HTERT RPE-1 (cell line): ENCODE data around the gene CLEC2B.

ENCODE experiments used
- in situ Hi-C: fragments of 300-500 bp; cut with MboI; formaldehyde crosslinking; loops from 4 replicates; pipeline ENCODE4 v1.14.3; 2020; ENCODE audit warnings: low sequenced_read_pairs

The CLEC2B gene

DNA sequence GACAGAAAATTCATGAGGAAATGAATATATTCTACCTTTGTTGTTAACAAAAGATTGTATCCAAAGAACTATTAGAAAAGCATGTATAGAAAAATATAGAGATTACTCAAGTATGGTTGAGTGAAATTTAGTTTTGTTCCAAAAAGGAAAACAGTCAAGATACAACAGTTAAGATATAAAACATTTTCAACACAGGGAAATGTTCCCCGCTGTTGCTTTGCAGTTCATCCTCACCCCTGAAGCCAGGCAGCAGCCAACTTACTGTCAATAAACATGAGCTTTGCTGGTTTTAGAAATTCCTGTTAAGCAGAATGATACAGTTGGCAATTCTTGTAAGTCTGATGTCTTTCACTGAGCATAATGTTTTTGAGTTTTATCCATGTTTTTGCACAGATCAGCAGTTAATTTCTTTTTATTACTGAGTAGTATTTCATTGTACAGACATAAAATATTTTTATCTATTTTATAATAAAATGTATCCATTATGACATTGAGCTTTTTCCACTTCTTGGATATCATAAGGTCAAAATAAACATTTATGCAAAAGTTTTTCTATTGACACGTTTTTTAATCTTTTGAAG, 1.2 kb upstream of the CLEC2B start:
- in situ Hi-C loops = no loop called here

DNA sequence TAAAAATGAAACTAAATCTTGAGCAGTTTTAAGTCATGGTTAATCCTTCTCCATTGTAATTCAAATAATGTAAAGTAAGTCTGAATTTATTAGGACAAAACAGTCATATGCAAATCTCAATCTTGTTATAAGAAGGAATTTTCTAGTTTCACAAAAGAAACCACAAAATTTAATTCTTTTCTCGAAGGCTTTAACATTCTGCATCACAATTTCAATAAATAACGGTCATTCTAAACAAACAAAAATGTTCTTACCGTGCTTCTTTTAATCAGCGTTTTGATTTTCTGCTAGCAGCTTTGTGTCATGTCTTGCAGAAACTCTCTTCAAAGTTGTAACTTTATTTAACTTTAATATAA, 225 bp downstream of the CLEC2B start:
- in situ Hi-C loops = no loop called here

GRCh38 chr12:9868311-9868801, 798 bp downstream of the CLEC2B start:
- in situ Hi-C loops = no loop called here

GRCh38 chr12:9867531-9867930, 1.6 kb downstream of the CLEC2B start:
- in situ Hi-C loops = no loop called here

DNA sequence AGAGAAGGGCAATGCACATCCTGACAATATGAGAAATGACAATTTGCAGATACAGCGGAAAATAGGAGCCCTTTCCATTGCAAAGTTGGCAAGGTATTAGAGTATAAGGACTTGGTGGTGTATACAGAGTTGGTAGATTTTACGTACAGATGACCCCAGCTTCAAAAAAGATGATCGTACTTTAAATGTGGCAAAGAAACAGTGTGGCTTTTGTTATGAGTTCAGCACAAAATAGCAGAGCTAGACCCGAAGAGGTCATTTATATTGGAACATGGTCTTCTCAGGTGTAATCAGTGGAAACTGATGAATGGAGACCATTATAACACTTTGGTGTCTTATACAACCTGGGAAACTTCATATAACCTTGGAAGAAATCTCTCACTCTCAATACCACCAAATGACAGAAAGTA, 2.3 kb downstream of the CLEC2B start:
- in situ Hi-C loops = no loop called here

GRCh38 chr12:9864913-9865675, 4.1 kb downstream of the CLEC2B start:
- in situ Hi-C loops = no loop called here

DNA sequence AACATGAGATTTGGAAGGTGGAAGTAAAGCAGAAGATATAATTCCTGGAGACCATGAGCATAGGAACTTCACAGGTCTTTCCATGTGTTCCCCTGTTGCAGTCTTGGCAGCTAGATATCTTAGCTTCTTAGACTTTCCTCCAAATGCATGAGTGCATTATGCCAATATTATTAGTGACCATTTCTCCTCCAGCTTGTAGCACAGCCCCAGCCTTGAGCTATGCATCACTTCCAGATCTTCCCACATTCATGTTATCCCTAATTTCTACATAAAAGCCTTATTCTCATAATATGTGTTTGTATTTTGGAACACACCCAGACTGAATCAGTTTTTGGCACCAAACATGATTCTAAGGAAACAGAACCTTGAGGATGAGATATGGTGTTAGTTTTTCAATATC, 11.0 kb downstream of the CLEC2B start:
- in situ Hi-C loops = no loop called here

GRCh38 chr12:9856894-9857293, 12.3 kb downstream of the CLEC2B start:
- in situ Hi-C loops = no loop called here

DNA sequence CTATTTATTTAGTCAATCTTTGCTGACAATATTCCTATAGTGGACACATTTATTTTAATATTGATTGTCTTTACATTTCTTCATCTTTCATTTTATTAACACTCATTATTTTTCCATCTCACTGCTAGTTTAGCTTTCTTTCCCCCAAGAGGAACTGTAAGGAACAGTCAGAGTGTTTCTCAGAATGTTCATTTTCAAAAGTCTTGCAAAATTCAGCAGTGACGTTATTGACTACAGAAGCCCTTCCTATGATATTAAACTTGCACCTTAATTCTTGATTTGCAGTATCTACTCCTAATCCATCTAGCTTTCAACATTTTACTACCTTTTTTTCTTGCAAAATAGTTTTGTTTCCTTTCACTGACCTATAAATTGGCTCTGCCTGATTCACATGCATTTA, 13.0 kb downstream of the CLEC2B start:
- in situ Hi-C loops = no loop called here

DNA sequence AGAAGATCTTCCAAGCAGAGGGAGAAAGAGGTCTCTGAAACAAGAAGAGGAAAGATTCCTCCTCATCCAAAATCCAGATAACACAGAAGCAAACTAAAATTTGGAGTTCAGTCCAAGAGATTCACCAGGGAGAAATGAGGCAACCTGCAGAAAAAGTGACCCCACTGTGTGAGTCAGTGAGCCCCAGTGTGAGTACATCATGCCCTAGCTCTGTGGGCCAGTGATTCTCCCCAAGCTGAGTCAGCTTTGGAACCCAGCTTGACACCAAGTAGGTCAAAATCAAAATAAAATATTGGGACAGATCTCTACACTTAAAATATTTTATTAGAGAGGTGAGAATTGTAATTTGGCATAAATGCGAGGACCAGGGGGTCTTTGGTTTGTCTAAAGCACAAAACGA, 17.2 kb downstream of the CLEC2B start:
- in situ Hi-C loops = no loop called here

- in situ Hi-C loops = no loop called here
These were observed 18.1 kb downstream of the CLEC2B start for GRCh38 chr12:9851050-9851449.

GRCh38 chr12:9848899-9849298, 20.3 kb downstream of the CLEC2B start:
- in situ Hi-C loops = no loop called here

DNA sequence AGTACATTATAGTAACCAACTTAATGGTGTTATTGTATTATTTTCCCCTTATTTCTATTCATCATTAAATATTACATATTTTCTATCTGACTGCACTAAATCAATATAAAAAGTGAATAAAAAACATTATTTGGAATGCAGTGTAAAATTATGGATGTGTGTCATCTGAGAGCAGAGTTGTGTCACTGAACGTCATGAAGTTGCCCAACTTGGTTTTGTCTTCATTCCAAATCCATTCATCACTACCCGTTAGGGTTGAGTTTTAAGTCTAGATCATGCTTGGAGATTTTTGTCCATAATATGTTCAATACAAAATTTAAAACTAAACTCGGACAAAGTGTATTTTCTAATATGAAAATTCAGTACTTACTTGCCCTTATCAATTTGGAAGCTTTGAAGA, 25.7 kb downstream of the CLEC2B start:
- in situ Hi-C loops = no loop called here

- in situ Hi-C loops = no loop called here
These were observed 37.4 kb downstream of the CLEC2B start for GRCh38 chr12:9831720-9832119.

DNA sequence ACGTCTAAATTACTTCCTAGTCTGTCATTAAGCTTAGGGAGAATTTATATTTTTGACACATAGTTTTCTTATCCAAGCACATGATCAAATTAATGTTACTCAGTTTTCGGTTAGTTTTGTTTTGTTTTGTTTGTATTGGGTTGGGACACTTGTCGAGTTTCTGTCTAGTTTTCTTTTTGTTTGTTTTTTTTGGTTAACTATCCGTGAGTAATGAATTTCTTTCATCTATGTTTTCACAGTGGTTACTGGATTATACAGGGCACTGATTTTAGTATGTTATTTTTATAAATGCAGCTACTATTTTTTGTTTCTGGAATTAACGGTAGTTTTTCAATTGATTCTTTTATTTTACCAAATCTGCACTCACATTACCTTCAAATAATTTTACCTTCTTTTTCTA, 39.2 kb downstream of the CLEC2B start:
- in situ Hi-C loops = no loop called here

DNA sequence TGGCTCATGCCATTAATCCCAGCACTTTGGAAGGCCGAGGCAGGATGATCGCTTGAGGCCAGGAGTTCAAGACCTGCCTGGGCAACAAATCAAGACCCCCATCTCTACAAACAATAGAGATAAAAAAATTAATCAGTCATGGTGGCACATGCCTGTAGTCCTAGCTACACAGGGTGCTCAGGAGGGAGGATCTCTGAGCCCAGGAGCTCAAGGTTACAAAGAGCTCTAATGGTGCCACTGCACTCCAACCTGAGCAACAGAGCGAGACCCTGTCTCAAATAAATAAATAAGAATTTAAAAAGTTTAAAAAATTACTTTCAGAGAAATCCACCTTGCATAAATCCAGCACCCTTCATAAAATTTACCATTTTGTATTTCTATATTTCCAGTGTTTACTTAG, 39.7 kb downstream of the CLEC2B start:
- in situ Hi-C loops = no loop called here

GRCh38 chr12:9827209-9827888, 41.8 kb downstream of the CLEC2B start, which contains the start of gene KLRF1:
Gene KLRF1 (plus strand): TSS chr12:9827481. CDS start chr12:9827545, 64 bp downstream.
- in situ Hi-C loops = no loop called here

GRCh38 chr12:9820281-9820930, 48.7 kb downstream of the CLEC2B start:
- in situ Hi-C loops = no loop called here

DNA sequence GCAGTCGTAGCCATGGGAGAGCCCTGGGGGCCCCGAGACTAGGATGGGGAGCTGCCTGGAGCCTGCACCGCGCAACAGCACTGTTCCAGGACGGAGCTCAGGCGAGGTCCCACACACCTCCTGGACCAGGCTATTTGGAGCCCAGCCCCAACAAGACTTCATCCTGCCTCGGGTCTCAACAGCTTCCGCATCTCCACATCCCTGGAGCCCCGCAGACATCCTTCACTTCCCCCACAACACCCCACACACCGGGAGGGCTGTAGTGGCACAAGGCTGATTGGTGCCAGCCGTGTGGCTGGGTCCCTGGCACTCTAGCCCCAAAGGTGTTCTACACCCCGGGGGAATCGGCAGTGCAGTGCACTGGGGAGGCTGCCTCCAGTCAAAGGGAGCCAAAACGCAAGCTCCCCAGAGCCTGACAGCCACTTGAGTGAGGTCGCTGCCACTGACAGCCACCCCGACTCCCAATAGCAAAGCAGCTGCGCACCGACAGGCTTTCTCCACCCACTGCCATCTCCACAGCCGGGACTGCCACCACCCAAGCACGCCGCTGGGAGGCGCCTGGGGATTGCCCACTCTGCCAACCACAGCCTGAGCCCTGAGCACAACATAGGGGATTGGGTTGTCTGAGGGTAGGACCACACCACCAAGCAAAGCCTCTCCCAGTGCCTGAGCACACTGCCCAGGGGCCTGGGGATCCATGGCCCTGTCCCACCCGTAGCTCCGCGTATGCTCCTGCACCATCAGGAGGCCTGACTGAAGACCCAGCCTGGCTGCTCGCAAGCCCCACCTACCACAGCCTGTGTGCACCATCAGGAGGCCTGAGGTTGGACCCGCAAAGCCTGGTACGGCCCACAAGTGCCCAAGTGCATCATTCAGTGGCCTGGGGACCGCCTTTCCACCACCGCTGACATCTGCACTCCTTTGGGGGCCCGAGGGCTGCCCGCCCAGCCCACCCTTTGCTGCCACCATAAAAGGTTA, 55.0 kb downstream of the CLEC2B start:
- in situ Hi-C loops = no loop called here

GRCh38 chr12:9811621-9812020, 57.5 kb downstream of the CLEC2B start:
- in situ Hi-C loops = no loop called here
